A673 (cell line): ENCODE measurements around the gene SMIM35. TPM values are rescaled to one million over a fixed set of nuclear protein-coding genes. Genes with fewer than 3 reads are reported as not detected.

Source experiments
- BruUV-seq: library from RNA; stranded (reverse); fragments of 400-500 nt; replicated peaks from 2 replicates; lab custom pipeline; 2021; lab: Mats Ljungman, UMichigan
- CTCF ChIA-PET: fragments of 300-600 bp; sonication (Branson Sonifier 250); formaldehyde crosslinking; loops from one replicate; lab custom pipeline; 2022; ENCODE audit warnings: antibody characterized with exemption; lab: Charles Lee
- POLR2A ChIA-PET: fragments of 300-600 bp; sonication (Branson Sonifier 250); formaldehyde crosslinking; loops from one replicate; lab custom pipeline; 2022; ENCODE audit warnings: antibody characterized with exemption; ENCODE audit not compliant: low non-redundant PET; lab: Charles Lee
- DNase-seq: peaks from one replicate; pipeline ENCODE4 v3.0.0-alpha.2; 2015; ENCODE audit warnings: low spot score
- H3K27ac ChIP-seq: fragments of 200-600 bp; sonication (generic); 2 replicates; pipeline ENCODE4 v1.5.1; 2016; ENCODE audit warnings: mixed run types, low read depth, mild to moderate bottlenecking, mixed read lengths, antibody characterized with exemption, low read length; ENCODE audit not compliant: poor library complexity, severe bottlenecking
- H3K27me3 ChIP-seq: fragments of 200-600 bp; sonication (generic); replicated peaks from 2 replicates; pipeline ENCODE4 v1.6.1; 2017; ENCODE audit warnings: mixed run types, low read depth, mild to moderate bottlenecking, mixed read lengths, antibody characterized with exemption, low read length; ENCODE audit not compliant: insufficient read depth, poor library complexity
- H3K36me3 ChIP-seq: fragments of 200-600 bp; sonication (generic); 2 replicates; pipeline ENCODE4 v1.6.1; 2016; ENCODE audit warnings: mixed run types, mild to moderate bottlenecking, mixed read lengths, antibody characterized with exemption, low read length; ENCODE audit not compliant: insufficient read depth, poor library complexity, severe bottlenecking
- H3K4me1 ChIP-seq: fragments of 200-600 bp; sonication (generic); 2 replicates; pipeline ENCODE4 v1.6.1; 2017; ENCODE audit warnings: mixed run types, mild to moderate bottlenecking, mixed read lengths, antibody characterized with exemption, low read length; ENCODE audit not compliant: insufficient read depth, poor library complexity, severe bottlenecking
- H3K4me3 ChIP-seq: fragments of 200-600 bp; sonication (generic); 2 replicates; pipeline ENCODE4 v1.5.1; 2016; ENCODE audit warnings: low read depth, mixed run types, mild to moderate bottlenecking, mixed read lengths, low read length; ENCODE audit not compliant: poor library complexity, severe bottlenecking
- H3K9me3 ChIP-seq: fragments of 200-600 bp; sonication (generic); 2 replicates; pipeline ENCODE4 v1.6.1; 2016; ENCODE audit warnings: mixed run types, low read depth, mild to moderate bottlenecking, mixed read lengths, antibody characterized with exemption, low read length; ENCODE audit not compliant: poor library complexity, severe bottlenecking
- CTCF ChIP-seq: fragments of 300-800, 200-600 bp; sonication (generic); conservative IDR thresholded peaks from 2 replicates; pipeline ENCODE4 v1.5.1; 2017; ENCODE audit warnings: low read depth, mild to moderate bottlenecking, antibody characterized with exemption, low read length, moderate library complexity, mixed read lengths
- EZH2 ChIP-seq: fragments of 200-600 bp; sonication (generic); IDR thresholded peaks from 2 replicates; pipeline ENCODE4 v1.6.1; 2017; ENCODE audit warnings: borderline replicate concordance, low read depth, mild to moderate bottlenecking, mixed read lengths, antibody characterized with exemption, low read length; ENCODE audit not compliant: poor library complexity, severe bottlenecking
- intact Hi-C: fragments of 100-400 bp; cut with micrococcal nuclease; formaldehyde crosslinking; loops from one replicate; pipeline ENCODE4 v1.10.0; 2022; ENCODE audit not compliant: unreplicated experiment
- total RNA-seq: library from RNA; stranded (reverse); gene quantifications from 2 replicates; pipeline ENCODE4 v1.2.3, GENCODE V29; 2021

Gene SMIM35
- total RNA-seq, 1 experiment from 2014 or later = not detected

- POLR2A ChIA-PET = no interaction called here
- TF ChIP-seq EZH2 (no peak), CTCF (no peak)
- DNase-seq = peak; percentile 48
- no peaks in the 10 kb centered on the region for H3K36me3 ChIP-seq
- H3K27me3 ChIP-seq = no peaks in the 10 kb centered on the region
- H3K4me1 ChIP-seq = no peaks in the 10 kb centered on the region
- H3K9me3 ChIP-seq = no peaks in the 10 kb centered on the region
- no peak overlapping the region for H3K4me3 ChIP-seq
- CTCF ChIA-PET = interaction anchor here (0.6 to 1.1 kb wide), 2 partner anchors 18 to 172 kb away, joined by 3 to 5 read pairs; no protein-coding TSS in a partner anchor
- intact Hi-C loops = no loop called here
- H3K27ac ChIP-seq = no peak overlapping the region
- BruUV-seq = no TSS peak
Measured at GRCh38 chr11:118071416-118072030, 15.2 kb downstream of the SMIM35 start.

GRCh38 chr11:118068945-118069612 is 17.7 kb downstream of the SMIM35 start:
- Histone ChIP-seq H3K27me3 (no peaks in the 10 kb centered on the region), H3K4me3 (no peak overlapping the region), H3K36me3 (no peaks in the 10 kb centered on the region), H3K27ac (no peak overlapping the region), H3K9me3 (no peaks in the 10 kb centered on the region), H3K4me1 (no peaks in the 10 kb centered on the region)
- ChIA-PET POLR2A (no interaction called here), CTCF (no interaction called here)
- intact Hi-C loops = no loop called here
- no TSS peak for BruUV-seq
- DNase-seq = no peak
- TF ChIP-seq EZH2 = no peak
- TF ChIP-seq CTCF = no peak

GRCh38 chr11:118068206-118068944 is 18.4 kb downstream of the SMIM35 start:
- H3K27ac ChIP-seq = no peak overlapping the region
- H3K4me1 ChIP-seq = no peaks in the 10 kb centered on the region
- no peaks in the 10 kb centered on the region for H3K27me3 ChIP-seq
- DNase-seq = no peak
- intact Hi-C loops = no loop called here
- no TSS peak for BruUV-seq
- H3K4me3 ChIP-seq = no peak overlapping the region
- TF ChIP-seq EZH2 = no peak
- no peak for TF ChIP-seq CTCF
- H3K36me3 ChIP-seq = no peaks in the 10 kb centered on the region
- ChIA-PET CTCF (no interaction called here), POLR2A (no interaction called here)
- H3K9me3 ChIP-seq = no peaks in the 10 kb centered on the region
